IPS-11a (cell line): Measurements from ENCODE around the gene CBLB.
"Not testable (repeated sequence)": the region's sequence is repeated elsewhere in the genome, so short reads cannot be mapped to it uniquely, and the experiment has no call there.

Experiments used
- H3K4me3 ChIP-seq: one replicate; pipeline ENCODE4 v1.5.1; 2013; ENCODE audit warnings: low read depth, low read length, control low read depth

Gene CBLB

DNA sequence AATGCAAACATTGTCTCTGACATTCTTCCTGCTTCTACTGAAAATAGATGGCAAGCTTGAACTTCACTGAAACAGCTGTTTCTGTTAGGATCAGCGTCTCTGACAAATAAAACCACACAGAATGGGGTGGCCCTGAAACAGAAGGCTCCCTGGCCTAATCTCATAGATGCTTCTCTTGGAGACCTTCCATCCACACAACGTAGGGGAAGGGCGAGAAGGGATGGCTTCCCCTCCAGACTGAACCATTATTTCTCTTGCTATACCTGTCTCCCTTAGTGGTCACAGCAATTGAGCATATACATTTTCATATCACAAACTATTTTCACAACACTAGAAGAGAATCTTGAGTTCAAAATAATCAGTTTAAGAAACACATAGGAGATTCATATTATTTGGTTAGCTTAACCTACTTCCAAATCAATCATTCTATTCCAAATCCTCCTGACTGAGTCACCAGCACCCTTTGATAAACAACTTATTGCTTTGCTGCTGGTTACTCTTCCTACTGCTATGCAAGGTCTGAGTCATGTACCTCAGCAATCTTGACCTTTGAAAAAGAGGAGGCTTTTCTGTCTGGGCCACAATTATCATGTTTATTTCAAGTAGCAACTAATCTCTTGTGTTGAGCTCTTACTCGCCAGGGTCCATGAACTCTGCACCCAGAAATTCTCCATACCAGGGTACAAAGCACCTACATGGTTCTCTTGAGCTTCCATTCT is 45.5 kb downstream of the CBLB start:
- H3K4me3 ChIP-seq = no peak overlapping the region

DNA sequence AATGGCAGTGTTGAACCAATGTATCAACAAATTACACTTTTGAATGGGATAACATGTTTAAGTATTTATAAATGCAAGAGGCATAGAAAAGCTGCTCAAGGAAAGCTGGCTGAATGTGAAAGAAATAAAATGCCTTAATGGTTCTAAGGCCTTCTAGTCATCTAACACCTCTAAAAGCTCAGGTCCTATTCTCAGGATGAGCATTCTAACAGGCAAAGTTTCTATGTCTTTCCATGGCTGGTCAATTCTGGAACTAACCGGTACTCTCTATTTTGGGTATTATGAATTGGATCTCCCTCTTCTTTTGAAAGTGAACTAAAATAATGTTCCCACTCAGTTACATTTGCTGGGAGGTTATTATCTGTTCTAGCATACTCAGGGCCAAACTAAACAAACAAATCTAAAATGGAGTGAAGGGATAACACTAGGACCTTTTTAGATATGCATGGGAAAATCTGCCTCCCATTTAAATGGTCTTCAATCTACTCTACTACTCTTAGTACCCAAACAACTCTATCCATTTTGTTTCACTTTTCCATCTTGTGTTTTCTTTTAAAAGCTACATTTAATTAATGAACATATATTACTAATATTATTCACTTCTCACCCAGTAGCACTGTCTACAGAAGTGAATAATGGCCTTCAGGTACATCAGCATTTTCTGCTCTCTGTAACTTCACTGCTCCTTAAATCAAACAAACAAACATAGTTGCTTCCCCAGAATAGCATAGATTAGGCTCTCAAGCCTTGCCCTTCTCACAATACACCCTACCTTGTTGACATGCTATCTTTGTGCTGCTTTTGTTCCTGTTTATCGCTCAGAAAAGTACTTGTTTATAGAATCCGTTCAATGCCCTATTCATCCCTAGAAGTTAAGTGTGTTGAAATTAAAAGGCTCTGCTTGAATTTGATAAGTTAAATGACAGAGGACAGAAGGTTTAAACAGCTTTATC is 46.4 kb downstream of the CBLB start:
- no peak overlapping the region for H3K4me3 ChIP-seq

- no peak overlapping the region for H3K4me3 ChIP-seq
These were observed 47.4 kb downstream of the CBLB start for GRCh38 chr3:105821433-105821832.

DNA sequence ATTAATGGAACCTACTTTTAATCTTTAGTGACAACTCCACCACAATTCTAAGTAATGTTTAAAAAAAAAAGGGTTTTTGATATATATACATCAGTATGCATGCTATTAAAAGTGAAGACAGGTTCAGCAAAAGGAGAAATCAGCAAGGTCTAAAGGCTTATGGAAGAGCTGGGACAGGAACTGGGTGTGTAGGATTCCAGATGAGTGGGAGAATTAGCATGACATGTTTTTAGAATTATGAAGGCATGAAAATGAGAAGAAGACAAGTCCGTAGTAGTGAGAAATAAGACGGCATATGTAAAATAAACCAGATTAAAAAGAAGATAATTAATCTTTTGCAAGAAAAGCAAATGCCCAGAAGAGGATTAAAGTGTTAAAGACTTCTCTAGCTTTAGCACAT is 52.0 kb downstream of the CBLB start:
- H3K4me3 ChIP-seq = no peak overlapping the region

DNA sequence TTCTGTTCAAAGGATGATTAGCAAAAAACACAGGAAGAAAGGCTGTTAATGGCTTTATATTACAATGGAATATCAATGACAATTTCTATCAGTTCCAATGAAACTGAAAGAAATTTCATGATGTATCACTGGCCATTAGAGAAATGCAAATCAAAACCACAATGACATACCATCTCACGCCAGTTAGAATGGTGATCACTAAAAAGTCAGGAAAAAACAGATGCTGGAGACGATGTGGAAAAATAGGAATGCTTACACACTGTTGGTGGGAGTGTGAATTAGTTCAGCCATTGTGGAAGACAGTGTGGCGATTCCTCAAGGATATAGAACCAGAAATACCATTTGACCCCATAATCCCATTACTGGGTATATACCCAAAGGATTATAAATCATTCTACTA is 53.5 kb downstream of the CBLB start:
- not testable (repeated sequence) for H3K4me3 ChIP-seq

DNA sequence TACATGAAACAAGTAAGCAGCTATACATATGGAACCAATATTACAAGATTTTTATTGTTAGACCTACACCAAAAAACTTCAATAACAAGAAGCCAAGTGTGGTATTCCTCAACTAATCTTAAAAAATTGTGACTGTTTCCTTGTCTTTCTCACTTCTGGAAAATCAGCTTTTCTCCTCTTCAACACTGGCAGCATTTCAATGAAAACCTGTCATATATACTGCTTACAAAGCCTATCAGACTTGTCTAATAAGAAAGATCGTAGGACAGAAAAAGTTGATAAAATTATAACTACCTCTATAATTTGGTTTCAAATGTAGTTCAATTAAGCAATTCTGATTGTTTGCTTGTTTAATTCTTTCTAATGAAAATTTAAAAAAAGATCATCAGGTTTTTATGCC is 55.1 kb downstream of the CBLB start:
- H3K4me3 ChIP-seq = no peak overlapping the region

DNA sequence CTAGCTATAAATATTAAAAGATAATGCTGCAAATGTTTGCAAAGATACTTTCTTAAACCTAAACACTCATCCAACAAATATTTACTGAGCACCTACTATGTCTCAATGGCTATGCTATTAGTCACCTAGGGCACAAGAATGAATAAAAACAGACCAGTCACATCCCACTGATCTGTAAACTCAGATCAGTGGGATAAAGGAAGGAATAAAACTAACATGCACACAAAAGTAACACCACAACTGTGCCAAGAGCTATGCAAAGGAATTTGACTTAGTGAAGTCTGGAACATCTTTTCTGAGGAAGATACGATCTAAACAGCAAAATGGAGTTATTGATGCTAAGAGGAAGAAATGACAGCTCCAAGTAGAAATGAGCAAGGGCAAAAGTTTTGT is 56.6 kb downstream of the CBLB start:
- no peak overlapping the region for H3K4me3 ChIP-seq

DNA sequence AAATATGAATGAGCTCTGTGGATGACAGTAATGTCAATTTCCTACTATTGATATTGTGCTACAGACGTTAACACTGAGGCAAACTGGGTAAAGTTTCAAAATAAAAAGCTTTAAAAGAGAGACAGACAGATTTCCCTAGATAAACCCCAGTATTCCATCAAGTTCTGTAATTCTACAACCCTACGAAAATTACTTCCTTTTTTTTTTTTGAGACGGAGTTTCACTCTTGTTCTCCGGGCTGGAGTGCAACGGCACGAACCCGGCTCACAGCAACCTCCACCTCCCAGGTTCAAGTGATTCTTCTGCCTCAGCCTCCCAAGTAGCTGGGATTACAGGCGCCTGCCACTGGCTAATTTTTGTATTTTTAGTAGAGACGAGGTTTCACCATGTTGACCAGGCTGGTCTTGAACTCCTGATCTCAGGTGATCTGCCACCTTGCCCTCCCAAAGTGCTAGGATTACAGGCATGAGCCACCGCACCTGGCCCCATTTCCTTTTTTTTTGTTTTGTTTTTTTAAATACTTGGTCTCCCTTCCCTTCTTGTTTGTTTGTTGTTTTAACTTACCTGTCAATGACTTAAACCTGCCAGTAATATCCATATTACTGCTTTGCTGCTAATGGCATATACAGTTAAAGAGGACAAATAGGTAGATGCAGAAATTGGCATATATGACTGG is 57.2 kb downstream of the CBLB start:
- H3K4me3 ChIP-seq = no peak overlapping the region

DNA sequence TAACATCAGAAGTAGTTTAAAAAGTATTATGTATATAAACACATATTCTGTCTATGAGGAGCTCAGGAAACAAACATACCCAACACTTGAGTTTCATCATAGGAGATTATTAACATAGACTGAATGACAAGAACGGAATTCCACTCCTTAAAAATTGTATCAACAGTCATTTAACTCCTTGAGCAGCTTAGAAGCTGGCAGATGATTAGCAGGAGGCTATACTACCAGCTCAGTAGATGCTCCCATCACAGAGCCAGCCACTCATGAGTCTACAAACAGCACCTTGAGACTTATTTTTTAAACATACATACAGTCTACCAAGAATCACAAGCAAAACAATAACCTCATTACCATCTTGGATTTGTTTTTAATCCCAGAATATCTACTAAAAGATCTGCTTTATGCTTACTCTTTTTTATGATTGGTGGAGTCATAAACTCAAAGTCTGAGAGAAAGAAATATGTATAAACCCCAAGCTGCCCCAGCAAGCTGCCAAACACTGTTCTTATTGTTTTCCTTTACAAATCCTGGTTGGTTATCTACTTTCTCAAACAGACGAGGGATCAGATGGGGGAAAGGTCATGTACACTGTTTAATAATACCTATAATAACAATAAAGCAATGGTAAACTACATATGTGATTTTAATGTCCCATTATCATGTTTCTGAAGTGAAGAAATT is 59.5 kb downstream of the CBLB start:
- no peak overlapping the region for H3K4me3 ChIP-seq

GRCh38 chr3:105807701-105808100 is 61.1 kb downstream of the CBLB start:
- H3K4me3 ChIP-seq = no peak overlapping the region

DNA sequence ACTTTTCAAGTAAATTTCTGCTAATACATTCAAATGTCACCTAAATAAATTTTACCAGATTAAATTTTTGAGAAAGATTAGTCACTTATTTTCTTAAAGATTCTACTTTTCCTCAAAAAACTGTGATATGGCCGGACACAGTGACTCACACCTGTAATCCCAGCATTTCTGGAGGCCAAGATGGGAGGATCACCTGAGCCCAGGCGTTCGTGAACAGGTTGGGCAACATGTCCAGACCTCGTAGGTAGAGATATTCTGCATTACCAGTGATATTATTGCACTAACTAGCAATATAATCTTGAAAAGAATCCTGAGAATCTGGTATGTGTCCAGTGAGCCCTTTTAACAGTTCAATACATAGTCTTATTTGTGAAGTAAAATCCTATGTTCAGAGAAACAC is 61.7 kb downstream of the CBLB start:
- H3K4me3 ChIP-seq = no peak overlapping the region

GRCh38 chr3:105806359-105806758 is 62.5 kb downstream of the CBLB start:
- H3K4me3 ChIP-seq = no peak overlapping the region

DNA sequence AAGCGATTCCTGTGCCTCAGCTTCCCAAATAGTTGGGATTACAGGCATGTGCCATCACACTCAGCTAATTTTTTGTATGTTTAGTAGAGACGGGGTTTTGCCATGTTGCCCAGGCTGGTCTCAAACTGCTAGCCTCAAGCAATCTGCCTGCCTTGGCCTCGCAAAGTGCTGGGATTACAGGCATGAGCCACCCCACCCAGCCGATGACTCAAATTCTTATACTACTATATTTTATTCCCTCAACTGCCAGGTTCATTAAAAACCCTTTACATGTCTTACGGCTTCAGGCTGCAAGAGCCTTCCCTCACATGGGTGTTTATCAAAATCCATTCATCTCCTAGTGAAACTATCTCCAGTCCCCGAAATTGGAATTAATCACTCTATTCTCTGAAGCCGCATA is 63.4 kb downstream of the CBLB start:
- no peak overlapping the region for H3K4me3 ChIP-seq

DNA sequence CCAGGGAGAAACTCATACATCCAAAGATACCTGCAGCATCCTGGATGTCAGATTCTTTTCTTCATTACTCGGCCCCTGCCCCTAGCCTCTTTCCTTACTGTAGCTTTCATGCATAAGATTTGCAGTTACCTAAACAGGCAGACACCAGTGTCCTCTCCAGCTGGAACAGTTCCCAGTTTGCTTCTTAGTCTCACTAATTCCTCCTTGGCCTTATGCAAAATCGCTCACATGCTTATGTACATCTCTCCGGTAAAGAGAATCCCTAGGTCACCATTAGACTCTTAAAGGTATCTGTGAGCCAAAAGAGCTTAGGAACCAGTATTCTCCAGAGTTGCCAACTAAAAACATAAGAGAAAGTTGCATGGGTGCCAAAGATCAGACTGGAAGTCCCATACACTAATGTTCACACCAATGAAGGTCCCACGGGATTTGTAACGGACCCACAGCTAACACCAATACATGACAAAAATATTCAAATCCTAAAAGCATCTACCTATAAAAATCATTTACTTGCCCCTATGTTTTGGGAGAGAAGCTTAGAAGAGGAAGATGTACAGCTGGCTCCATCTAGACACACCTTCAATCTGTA is 66.6 kb downstream of the CBLB start:
- no peak overlapping the region for H3K4me3 ChIP-seq

DNA sequence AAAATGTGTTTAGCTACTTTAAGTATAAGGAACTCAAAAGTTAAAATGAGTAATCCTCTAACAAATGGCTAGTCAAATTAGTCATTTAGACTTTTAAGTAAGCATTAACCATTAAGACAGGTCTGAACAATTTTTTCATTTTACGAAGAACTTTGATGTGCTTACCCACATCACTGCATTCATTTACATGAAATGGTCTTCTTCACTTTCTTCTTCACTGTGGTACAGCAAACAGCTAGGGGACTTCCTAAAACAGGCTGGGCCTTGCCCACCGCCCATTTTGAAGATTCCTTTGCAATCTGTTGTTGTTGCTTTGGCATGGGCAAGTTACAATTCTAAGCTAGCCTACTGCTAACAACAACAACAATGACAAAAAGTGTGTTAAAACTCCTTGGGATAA is 67.4 kb downstream of the CBLB start:
- H3K4me3 ChIP-seq = no peak overlapping the region

DNA sequence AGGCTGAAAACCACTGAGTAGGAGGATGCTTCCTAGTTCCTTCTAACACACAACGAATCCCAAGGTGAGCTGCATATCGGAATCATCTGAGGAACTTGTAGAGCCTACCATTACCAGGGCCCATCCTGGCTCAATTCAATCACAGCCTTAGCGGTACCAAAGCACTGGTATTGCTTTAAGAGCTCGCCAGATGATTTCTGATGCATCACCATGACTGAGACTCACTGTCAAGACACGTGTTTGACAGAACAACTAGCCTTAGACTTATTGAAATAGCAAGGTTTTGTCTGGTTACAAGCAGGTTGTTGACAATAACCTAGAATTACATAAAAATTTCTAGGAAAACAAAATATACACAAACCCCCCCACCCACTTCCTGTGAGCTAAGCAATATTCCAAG is 68.5 kb downstream of the CBLB start:
- no peak overlapping the region for H3K4me3 ChIP-seq

DNA sequence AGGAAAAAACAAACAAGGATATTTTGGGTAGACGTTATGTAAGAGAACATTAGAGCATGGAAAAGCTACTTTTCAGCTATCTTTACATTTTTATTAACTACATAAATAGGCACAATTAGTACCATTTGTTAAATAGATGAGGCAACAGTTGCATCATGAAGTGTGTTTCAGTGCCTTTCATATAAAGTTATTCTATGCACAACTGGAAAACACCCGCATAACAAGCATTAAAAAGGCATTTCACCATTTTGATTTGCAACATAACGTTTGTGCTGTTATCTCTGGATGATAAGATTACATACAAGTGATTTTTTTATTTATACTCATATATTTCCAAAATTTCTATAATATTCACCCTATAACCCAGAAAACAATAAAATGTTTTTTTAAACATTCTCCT is 69.5 kb downstream of the CBLB start:
- H3K4me3 ChIP-seq = no peak overlapping the region

- no peak overlapping the region for H3K4me3 ChIP-seq
These were observed 70.4 kb downstream of the CBLB start for GRCh38 chr3:105798381-105798934.

- H3K4me3 ChIP-seq = no peak overlapping the region
These were observed 75.8 kb downstream of the CBLB start for GRCh38 chr3:105793040-105793439.
